A549 (cell line): ENCODE data around the gene ENO1. TPM values are rescaled to one million over a fixed set of nuclear protein-coding genes. Genes with fewer than 3 reads are reported as not detected.

Experiments used
- ATOH8 ChIP-seq: fragments of 250-450 bp; sonication (Bioruptor Pico); IDR thresholded peaks from 2 replicates; pipeline ENCODE4 v1.5.0; 2020; ENCODE audit warnings: low read depth, mild to moderate bottlenecking, moderate library complexity
- BHLHE40 ChIP-seq: IDR thresholded peaks from 2 replicates; pipeline ENCODE4 v1.6.1; 2012; ENCODE audit warnings: low read depth, low read length, inconsistent platforms
- CHD2 ChIP-seq: fragments of 150-350 bp; IDR thresholded peaks from 2 replicates; pipeline ENCODE4 v1.6.1; 2014; ENCODE audit warnings: low read length; ENCODE audit not compliant: partially characterized antibody
- CHD4 ChIP-seq: fragments of 200-600 bp; sonication (generic); IDR thresholded peaks from 2 replicates; pipeline ENCODE4 v1.6.1; 2016; ENCODE audit warnings: antibody characterized with exemption, mild to moderate bottlenecking, borderline replicate concordance
- CTCF ChIP-seq: fragments of >200 bp; sonication (Bioruptor Twin); formaldehyde crosslinking; IDR thresholded peaks from 3 replicates; pipeline ENCODE4 v1.5.1; 2016
- E2F6 ChIP-seq: IDR thresholded peaks from 2 replicates; pipeline ENCODE4 v1.6.1; 2012; ENCODE audit warnings: low read depth, borderline replicate concordance
- EHF ChIP-seq: fragments of 250-450 bp; sonication (Bioruptor Pico); IDR thresholded peaks from 2 replicates; pipeline ENCODE4 v1.5.0; 2020; ENCODE audit warnings: mild to moderate bottlenecking
- EHMT2 ChIP-seq: fragments of 200-600 bp; sonication (generic); IDR thresholded peaks from 2 replicates; pipeline ENCODE4 v1.6.1; 2016; ENCODE audit warnings: antibody characterized with exemption, low read depth, mild to moderate bottlenecking, moderate library complexity
- ELK1 ChIP-seq: fragments of 150-350 bp; IDR thresholded peaks from 2 replicates; pipeline ENCODE4 v1.6.1; 2014; ENCODE audit warnings: low read depth, mild to moderate bottlenecking, low read length
- EP300 ChIP-seq, 2 experiments: fragments of >200 bp; sonication (Bioruptor Twin); formaldehyde crosslinking; IDR thresholded peaks; 2 replicates in 1 of 2; 3 replicates in 1 of 2; pipeline ENCODE4 v1.6.1; 2016 to 2017
- ESRRA ChIP-seq: fragments of 150-350 bp; IDR thresholded peaks from 2 replicates; pipeline ENCODE4 v1.6.1; 2014; ENCODE audit warnings: mild to moderate bottlenecking, low read length, borderline replicate concordance
- FOSB ChIP-seq: fragments of 250-450 bp; sonication (Bioruptor Pico); IDR thresholded peaks from 2 replicates; pipeline ENCODE4 v1.5.0; 2020; ENCODE audit warnings: mild to moderate bottlenecking, moderate library complexity
- FOSL2 ChIP-seq, 2 experiments: fragments of 450-650 bp in 1 of 2; fragments of >200 bp in 1 of 2; sonication (Bioruptor Twin) in 1 of 2; formaldehyde crosslinking; IDR thresholded peaks; 2 replicates each; pipeline versions ENCODE4 v1.5.0 to v1.6.1; 2016 to 2020; ENCODE audit warnings: mild to moderate bottlenecking in 1 of 2, moderate library complexity in 1 of 2
- FOXS1 ChIP-seq: fragments of 250-450 bp; sonication (Bioruptor Pico); IDR thresholded peaks from 2 replicates; pipeline ENCODE4 v1.5.0; 2020; ENCODE audit warnings: mild to moderate bottlenecking, moderate library complexity
- GATA3 ChIP-seq: IDR thresholded peaks from 2 replicates; pipeline ENCODE4 v1.6.1; 2012; ENCODE audit warnings: borderline replicate concordance
- HDAC2 ChIP-seq: fragments of 200-600 bp; sonication (generic); IDR thresholded peaks from 2 replicates; pipeline ENCODE4 v1.6.1; 2016
- HES2 ChIP-seq: fragments of >200 bp; sonication (Bioruptor Twin); formaldehyde crosslinking; IDR thresholded peaks from 2 replicates; pipeline ENCODE4 v1.6.1; 2016
- HEYL ChIP-seq: fragments of 250-450 bp; sonication (Bioruptor Pico); IDR thresholded peaks from 2 replicates; pipeline ENCODE4 v1.8.0; 2021; ENCODE audit warnings: mild to moderate bottlenecking, moderate library complexity
- HOXA7 ChIP-seq: fragments of 250-450 bp; sonication (Bioruptor Pico); IDR thresholded peaks from 2 replicates; pipeline ENCODE4 v1.5.0; 2020; ENCODE audit warnings: mild to moderate bottlenecking, moderate library complexity
- JUN ChIP-seq, 2 experiments: fragments of >200 bp; sonication (Bioruptor Twin); formaldehyde crosslinking; IDR thresholded peaks; 2 replicates in 1 of 2; 3 replicates in 1 of 2; pipeline ENCODE4 v1.6.1; 2016 to 2017
- JUNB ChIP-seq: fragments of >200 bp; sonication (Bioruptor Twin); formaldehyde crosslinking; IDR thresholded peaks from 2 replicates; pipeline ENCODE4 v1.6.1; 2016
- KDM1A ChIP-seq: fragments of 200-600 bp; sonication (generic); IDR thresholded peaks from 2 replicates; pipeline ENCODE4 v1.6.1; 2016; ENCODE audit warnings: low read depth, mild to moderate bottlenecking
- KDM5A ChIP-seq: fragments of 200-600 bp; sonication (generic); IDR thresholded peaks from 2 replicates; pipeline ENCODE4 v1.6.1; 2016; ENCODE audit warnings: antibody characterized with exemption, mild to moderate bottlenecking
- MAX ChIP-seq: IDR thresholded peaks from 2 replicates; pipeline ENCODE4 v1.6.1; 2012
- MAZ ChIP-seq: fragments of 150-350 bp; IDR thresholded peaks from 2 replicates; pipeline ENCODE4 v1.6.1; 2014; ENCODE audit warnings: antibody characterized with exemption, low read depth, low read length, borderline replicate concordance
- MYC ChIP-seq: IDR thresholded peaks from 2 replicates; pipeline ENCODE4 v1.6.1; 2012; ENCODE audit warnings: mild to moderate bottlenecking, inconsistent platforms, low read length, improper control_type of control experiment, borderline replicate concordance
- NFE2L2 ChIP-seq: fragments of 150-350 bp; conservative IDR thresholded peaks from 2 replicates; pipeline ENCODE4 v1.6.1; 2014; ENCODE audit warnings: low read length
- PBX3 ChIP-seq: IDR thresholded peaks from 2 replicates; pipeline ENCODE4 v1.6.1; 2012
- PHF8 ChIP-seq: fragments of 200-600 bp; sonication (generic); IDR thresholded peaks from 2 replicates; pipeline ENCODE4 v1.6.1; 2016; ENCODE audit warnings: low read depth, mild to moderate bottlenecking, antibody characterized with exemption, moderate library complexity, borderline replicate concordance
- POLR2A ChIP-seq: IDR thresholded peaks from 2 replicates; pipeline ENCODE4 v1.6.1; 2012; ENCODE audit warnings: mild to moderate bottlenecking, low read length
- RAD21 ChIP-seq, 2 experiments: fragments of >200 bp in 1 of 2; sonication (Bioruptor Twin) in 1 of 2; formaldehyde crosslinking in 1 of 2; IDR thresholded peaks in 1 of 2; conservative IDR thresholded peaks in 1 of 2; 2 replicates in 1 of 2; 3 replicates in 1 of 2; pipeline ENCODE4 v1.6.1; 2012 to 2018; ENCODE audit warnings: inconsistent platforms in 1 of 2
- RFX5 ChIP-seq: fragments of 450-650 bp; IDR thresholded peaks from 2 replicates; pipeline ENCODE4 v1.7.1; 2014; ENCODE audit warnings: antibody characterized with exemption, mild to moderate bottlenecking, moderate library complexity
- SMC3 ChIP-seq: fragments of >200 bp; sonication (Bioruptor Twin); formaldehyde crosslinking; IDR thresholded peaks from 3 replicates; pipeline ENCODE4 v1.6.1; 2018; ENCODE audit warnings: inconsistent platforms
- TFCP2L1 ChIP-seq: fragments of 250-450 bp; sonication (Bioruptor Pico); IDR thresholded peaks from 2 replicates; pipeline ENCODE4 v1.5.0; 2021; ENCODE audit warnings: mild to moderate bottlenecking
- TP53 ChIP-seq: fragments of 250-450 bp; sonication (Bioruptor Pico); IDR thresholded peaks from 2 replicates; pipeline ENCODE4 v1.5.0; 2021; ENCODE audit warnings: mild to moderate bottlenecking, moderate library complexity
- USF2 ChIP-seq: fragments of 450-650 bp; IDR thresholded peaks from 2 replicates; pipeline ENCODE4 v1.6.1; 2014; ENCODE audit warnings: antibody characterized with exemption
- ZFP36 ChIP-seq: fragments of 450-650 bp; IDR thresholded peaks from 2 replicates; pipeline ENCODE4 v1.6.1; 2014; ENCODE audit warnings: borderline replicate concordance; ENCODE audit not compliant: partially characterized antibody
- ZNF302 ChIP-seq: fragments of 250-450 bp; sonication (Bioruptor Pico); IDR thresholded peaks from 2 replicates; pipeline ENCODE4 v1.9.0; 2021; ENCODE audit warnings: inconsistent platforms, mild to moderate bottlenecking, moderate library complexity
- polyA plus RNA-seq, 4 experiments: library from polyadenylated mRNA; depleted of rRNA in 3 of 4; stranded (reverse); fragments of >200 nt; fragmentation: RNase III in 1 of 4; extraction: RNeasy Plus Mini Kit Qiagen cat#74134 plus additional on column Dnase treatment in 1 of 4; gene quantifications; 2 replicates in 3 of 4; 3 replicates in 1 of 4; pipeline ENCODE4 v1.2.3, GENCODE V29; 2011 to 2017

Gene ENO1
- polyA plus RNA-seq, 2 of the 4 experiments (the other 2 are of a cell fraction), result 1,899 to 2,981 TPM

- TF ChIP-seq ATOH8 (CRISPR knock-in tag) (peak; percentile 40; the same call in 1 of the 2 replicates), TP53 (CRISPR knock-in tag) (no peak), HDAC2 (no peak), FOSB (CRISPR knock-in tag) (no peak), PBX3 (no peak), FOXS1 (CRISPR knock-in tag) (no peak), POLR2A (no peak), E2F6 (no peak), EHMT2 (no peak), PHF8 (no peak), BHLHE40 (no peak), MYC (no peak), CHD2 (no peak), ZNF302 (CRISPR knock-in tag) (no peak), RFX5 (no peak), GATA3 (peak; percentile 15; the same call in 1 of the 2 replicates), MAZ (no peak), KDM5A (no peak), HEYL (CRISPR knock-in tag) (no peak), CTCF (no peak), USF2 (no peak), SMC3 (no peak), MAX (peak; percentile 13; the same call in 1 of the 2 replicates), ELK1 (no peak), RAD21 (conservative IDR thresholded peaks at IDR 0.05 in 1 of 2, IDR thresholded peaks at IDR 0.05 in 1 of 2) (no peak), NFE2L2 (no peak), JUN (IDR thresholded peaks at IDR 0.05) (no peak), KDM1A (no peak), ESRRA (no peak), ZFP36 (no peak), JUNB (no peak), CHD4 (no peak), EP300 (IDR thresholded peaks at IDR 0.05) (no peak), TFCP2L1 (0 out of 2 replicates have a peak, but pooled peaks have one; percentile 22), HES2 (no peak), FOSL2 (IDR thresholded peaks at IDR 0.05) (peak; percentile 7; the same call in 1 of the 2 replicates), FOSL2 (CRISPR knock-in tag; IDR thresholded peaks at IDR 0.05) (peak; percentile 60), EHF (CRISPR knock-in tag) (no peak), HOXA7 (CRISPR knock-in tag) (no peak)
Observed at GRCh38 chr1:8908388-8909151, 30.1 kb upstream of the ENO1 start (continued).
